Stimulated activated CD4-positive, alpha-beta T cell treated with anti-CD3 and anti-CD28 coated beads, TNF-alpha, amount 100 ng/mL, for 24 hours (primary cell): Measurements from ENCODE around the gene MYO5C.
"Not testable (repeated sequence)": the region's sequence is repeated elsewhere in the genome, so short reads cannot be mapped to it uniquely, and the experiment has no call there.

Experiments used
- DNase-seq, 3 experiments: peaks; one replicate each; pipeline ENCODE4 v3.0.0-alpha.2; 2020; ENCODE audit warnings: low read depth in 3 of 3

Gene MYO5C

GRCh38 chr15:52306270-52306669 is 10.7 kb upstream of the MYO5C start:
- no peak for DNase-seq

GRCh38 chr15:52303093-52303772 is 7.6 kb upstream of the MYO5C start:
- DNase-seq = no peak

GRCh38 chr15:52301265-52301847 is 5.8 kb upstream of the MYO5C start:
- no peak for DNase-seq

- DNase-seq = no peak
Observed at GRCh38 chr15:52294881-52295420, 653 bp downstream of the MYO5C start.

- DNase-seq = no peak
Observed at GRCh38 chr15:52292780-52293392, 2.7 kb downstream of the MYO5C start.

- no peak for DNase-seq
Observed at GRCh38 chr15:52291204-52291603, 4.4 kb downstream of the MYO5C start.

- DNase-seq = no peak
Observed at GRCh38 chr15:52290800-52291199, 4.8 kb downstream of the MYO5C start.

- DNase-seq = no peak
Observed at GRCh38 chr15:52290329-52290728, 5.3 kb downstream of the MYO5C start.

- DNase-seq = no peak
Observed at GRCh38 chr15:52289629-52290081, 5.9 kb downstream of the MYO5C start.

- no peak for DNase-seq
Observed at GRCh38 chr15:52288986-52289385, 6.6 kb downstream of the MYO5C start.

GRCh38 chr15:52288051-52288942 is 7.3 kb downstream of the MYO5C start:
- no peak for DNase-seq

- DNase-seq = no peak
Observed at GRCh38 chr15:52287114-52287513, 8.5 kb downstream of the MYO5C start.

- DNase-seq = not testable (repeated sequence)
Observed at GRCh38 chr15:52285941-52286340, 9.7 kb downstream of the MYO5C start.

GRCh38 chr15:52284164-52284563 is 11.4 kb downstream of the MYO5C start:
- DNase-seq = no peak

GRCh38 chr15:52283281-52283680 is 12.3 kb downstream of the MYO5C start:
- DNase-seq = no peak

- no peak for DNase-seq
Observed at GRCh38 chr15:52282418-52282817, 13.2 kb downstream of the MYO5C start.

- DNase-seq = no peak
Observed at GRCh38 chr15:52281085-52282035, 14.2 kb downstream of the MYO5C start.

- DNase-seq = no peak
Observed at GRCh38 chr15:52280326-52281084, 15.1 kb downstream of the MYO5C start.

- DNase-seq = no peak
Observed at GRCh38 chr15:52278636-52279367, 16.8 kb downstream of the MYO5C start.
